ENCODE data around the gene RPL13A.
A peak's percentile ranks its signal among the peaks of the same experiment; 100 is the strongest.
"Not testable (repeated sequence)": the region's sequence is repeated elsewhere in the genome, so short reads cannot be mapped to it uniquely, and the experiment has no call there.

Gene RPL13A

GRCh38 chr19:49487277-49488045, at the start of gene RPL13A:
Gene RPL13A, plus strand, starts transcription at chr19:49487608. Its CDS starts 22 bp downstream, at chr19:49487630.
- peak; percentile 100 for DNase-seq

DNA sequence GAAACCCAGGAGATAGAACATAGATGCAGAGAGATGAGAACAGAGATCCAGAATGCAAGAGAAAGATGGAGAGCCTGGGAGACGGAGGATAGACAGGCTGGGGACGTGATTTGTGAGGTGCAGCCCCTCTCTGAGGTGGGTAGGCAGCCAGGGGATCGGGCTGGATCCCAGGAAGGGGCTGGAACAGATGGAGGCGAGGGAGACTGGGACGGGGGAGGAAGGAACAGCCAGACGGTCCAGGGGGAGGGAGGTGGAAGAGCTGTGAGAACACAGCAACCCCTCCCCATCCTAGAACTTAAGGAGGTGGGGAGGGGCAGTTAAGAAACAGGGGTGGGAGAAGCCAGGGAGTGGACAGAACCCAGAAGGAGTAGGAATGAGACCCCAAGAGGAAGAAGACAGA, 49.1 kb upstream of the RPL13A start:
- no peak for DNase-seq

GRCh38 chr19:49439836-49440235, 47.6 kb upstream of the RPL13A start:
- no peak for DNase-seq

DNA sequence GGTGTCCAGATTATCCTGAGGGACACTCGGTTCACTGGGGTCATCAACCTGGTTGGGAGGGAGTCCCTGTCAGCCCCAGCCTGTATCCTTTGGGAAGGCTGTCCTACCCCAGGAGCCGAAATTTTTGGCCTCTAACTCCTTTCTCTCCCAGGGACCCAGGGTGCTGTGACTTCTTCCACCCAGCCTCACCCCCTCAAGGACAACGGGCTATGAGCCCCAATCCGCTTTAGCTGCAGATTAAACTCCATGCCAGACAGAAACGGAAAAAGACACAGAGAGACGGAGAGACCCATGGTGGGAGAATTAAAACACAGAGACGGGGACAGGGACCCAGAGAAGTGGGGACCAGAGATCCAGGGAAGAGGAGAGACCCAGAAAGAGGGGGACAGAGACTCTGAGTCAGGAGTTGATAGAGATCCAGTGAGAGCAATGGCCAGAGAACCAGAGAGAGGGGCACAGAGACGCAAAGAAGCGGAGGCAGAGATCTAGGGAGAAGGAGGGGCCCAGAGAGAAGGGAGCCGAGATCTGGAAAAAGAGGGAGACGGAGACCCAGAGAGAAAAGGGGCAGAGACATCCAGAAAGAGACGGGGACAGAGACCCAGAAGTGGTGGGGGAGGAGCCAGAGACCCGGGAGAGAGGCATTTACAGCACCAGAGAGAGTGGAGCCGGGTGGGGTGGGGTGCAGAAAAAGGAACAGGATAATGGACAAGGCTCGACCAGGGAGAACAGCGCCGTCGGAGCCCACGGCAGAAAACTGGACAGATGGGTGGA, 46.8 kb upstream of the RPL13A start:
- no peak for DNase-seq

DNA sequence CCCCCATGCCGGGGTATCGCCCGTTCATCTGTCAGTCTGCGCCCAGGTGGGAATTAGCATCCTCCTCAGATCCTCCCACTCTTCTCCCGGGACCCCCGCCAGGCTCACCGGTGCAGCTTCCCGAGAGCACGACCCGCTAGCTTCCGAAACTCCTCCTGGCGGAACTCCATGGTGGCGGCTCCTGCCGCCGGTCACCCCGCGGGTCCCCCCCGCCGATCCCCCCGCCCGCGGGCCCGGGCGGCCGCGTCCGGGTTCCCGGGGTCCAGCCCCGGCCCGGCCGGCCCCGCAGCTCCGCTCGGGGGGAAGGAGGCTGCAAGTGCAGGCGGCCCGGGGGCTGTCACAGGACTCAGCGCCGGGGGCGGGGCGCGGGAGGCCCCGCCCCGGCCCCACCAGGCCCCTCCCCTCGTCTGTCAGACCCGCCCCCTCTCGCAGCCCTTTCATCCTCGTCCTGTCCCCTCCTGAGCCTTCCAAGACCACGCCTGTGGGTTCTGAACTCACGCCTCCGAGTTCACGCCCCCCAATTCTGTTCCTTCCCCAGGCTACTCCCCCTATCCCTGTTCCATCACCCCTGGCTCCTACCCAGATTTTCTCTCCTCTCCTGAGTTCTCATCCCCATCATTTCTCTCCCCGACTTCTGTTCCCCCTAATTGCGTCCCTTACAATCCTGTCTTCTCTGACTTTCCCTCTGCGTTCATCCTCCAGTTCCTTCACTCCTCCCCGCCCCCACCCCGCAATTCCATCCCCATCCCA, 46.0 kb upstream of the RPL13A start, which contains the start of gene SLC17A7:
Gene SLC17A7 (minus strand): TSS at position 318 of the 750 bp plus-strand sequence. CDS start 148 bp downstream, at position 170.
- DNase-seq = no peak

- no peak for DNase-seq
Measured at GRCh38 chr19:49441960-49442350, 45.5 kb upstream of the RPL13A start.

GRCh38 chr19:49442354-49442753, 45.1 kb upstream of the RPL13A start:
- DNase-seq = no peak

DNA sequence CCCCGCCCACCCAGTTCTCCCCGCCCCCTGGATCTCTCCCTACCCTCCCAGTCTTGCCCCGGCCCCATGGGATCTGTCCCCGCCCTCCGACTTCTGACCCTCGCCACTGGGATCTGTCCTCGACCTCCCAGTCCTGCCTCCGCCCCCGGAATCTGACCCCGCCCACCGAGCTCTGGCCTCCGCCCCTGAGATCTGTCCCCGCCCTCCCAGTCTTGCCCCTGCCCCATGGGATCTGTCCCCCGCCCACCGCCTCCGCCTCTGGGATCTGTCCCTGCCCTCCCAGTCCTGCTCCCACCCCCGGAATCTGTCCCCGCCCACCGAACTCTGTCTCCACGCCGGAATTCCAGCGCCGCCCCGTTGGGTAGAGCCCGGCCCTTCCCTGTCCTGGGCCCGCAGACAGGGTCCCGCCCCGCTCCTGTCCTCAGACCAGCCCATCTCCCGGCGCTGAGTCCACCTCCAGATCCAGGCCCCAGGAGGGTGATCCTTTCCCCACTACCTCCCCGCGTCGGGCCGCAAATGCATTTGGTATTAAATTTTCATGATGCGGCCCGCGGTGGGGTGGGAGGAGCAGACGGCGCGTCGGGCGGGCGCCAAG, 44.5 kb upstream of the RPL13A start:
- no peak for DNase-seq

DNA sequence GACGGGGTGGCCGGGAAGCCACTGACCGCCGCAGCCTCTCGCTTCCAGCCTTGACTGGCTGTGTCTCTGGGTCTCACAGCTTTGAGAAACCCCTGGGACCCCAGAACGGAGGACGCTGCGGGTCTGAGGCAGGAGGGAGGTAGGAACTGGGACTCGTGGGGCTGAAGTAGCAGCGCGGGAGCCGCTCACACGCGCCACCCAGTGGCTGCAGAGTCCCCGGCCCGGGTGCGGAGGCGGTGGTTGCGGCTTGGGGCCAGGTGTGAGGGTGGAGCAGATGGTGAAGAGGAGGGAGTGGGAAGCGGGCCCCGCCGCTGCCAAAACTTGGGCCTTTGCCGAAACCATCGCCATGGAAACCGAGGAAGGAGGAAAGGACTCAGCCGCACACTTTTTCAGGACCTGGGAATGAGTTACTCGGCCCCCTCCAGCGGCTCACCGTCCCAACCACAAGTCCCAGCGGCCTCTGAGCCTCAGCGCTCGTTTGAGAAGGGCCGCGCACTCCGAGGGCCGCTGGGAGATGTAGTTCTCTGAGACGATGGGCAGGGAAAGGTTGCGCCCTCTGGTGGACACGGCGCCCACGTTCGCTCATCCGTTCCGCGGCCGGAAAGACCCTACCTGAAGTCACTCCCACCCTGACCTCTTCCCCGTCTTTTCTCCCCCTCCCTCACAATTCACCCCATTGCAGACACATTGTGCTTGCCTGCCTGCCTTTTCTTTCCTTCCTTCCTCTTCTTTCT, 43.9 kb upstream of the RPL13A start:
- DNase-seq = peak; percentile 95

DNA sequence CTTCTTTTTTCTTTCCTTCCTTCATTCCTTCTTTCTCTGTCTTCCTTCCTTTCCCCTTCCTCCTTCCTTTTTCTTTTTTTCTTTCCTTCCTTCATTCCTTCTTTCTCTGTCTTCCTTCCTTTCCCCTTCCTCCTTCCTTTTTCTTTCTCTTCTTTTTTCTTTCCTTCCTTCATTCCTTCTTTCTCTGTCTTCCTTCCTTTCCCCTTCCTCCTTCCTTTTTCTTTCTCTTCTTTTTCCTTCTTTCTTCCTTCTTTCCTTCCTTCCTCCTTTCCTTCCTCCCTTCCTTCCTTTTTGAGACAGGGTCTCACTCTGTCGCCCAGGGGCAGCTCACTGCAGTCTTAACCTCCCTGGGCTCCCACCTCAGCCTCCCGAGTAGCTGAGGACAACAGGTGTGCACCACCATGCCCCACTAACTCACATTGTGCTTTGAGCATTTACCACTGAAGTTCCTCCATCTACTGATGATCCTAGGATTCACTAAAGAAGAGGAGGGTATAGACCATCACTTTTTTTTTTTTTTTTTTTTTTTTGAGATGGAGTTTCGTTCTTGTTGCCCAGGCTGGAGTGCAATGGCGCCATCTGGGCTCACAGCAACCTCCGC, 43.2 kb upstream of the RPL13A start:
- not testable (repeated sequence) for DNase-seq

- no peak for DNase-seq
Measured at GRCh38 chr19:49445997-49446396, 41.4 kb upstream of the RPL13A start.

DNA sequence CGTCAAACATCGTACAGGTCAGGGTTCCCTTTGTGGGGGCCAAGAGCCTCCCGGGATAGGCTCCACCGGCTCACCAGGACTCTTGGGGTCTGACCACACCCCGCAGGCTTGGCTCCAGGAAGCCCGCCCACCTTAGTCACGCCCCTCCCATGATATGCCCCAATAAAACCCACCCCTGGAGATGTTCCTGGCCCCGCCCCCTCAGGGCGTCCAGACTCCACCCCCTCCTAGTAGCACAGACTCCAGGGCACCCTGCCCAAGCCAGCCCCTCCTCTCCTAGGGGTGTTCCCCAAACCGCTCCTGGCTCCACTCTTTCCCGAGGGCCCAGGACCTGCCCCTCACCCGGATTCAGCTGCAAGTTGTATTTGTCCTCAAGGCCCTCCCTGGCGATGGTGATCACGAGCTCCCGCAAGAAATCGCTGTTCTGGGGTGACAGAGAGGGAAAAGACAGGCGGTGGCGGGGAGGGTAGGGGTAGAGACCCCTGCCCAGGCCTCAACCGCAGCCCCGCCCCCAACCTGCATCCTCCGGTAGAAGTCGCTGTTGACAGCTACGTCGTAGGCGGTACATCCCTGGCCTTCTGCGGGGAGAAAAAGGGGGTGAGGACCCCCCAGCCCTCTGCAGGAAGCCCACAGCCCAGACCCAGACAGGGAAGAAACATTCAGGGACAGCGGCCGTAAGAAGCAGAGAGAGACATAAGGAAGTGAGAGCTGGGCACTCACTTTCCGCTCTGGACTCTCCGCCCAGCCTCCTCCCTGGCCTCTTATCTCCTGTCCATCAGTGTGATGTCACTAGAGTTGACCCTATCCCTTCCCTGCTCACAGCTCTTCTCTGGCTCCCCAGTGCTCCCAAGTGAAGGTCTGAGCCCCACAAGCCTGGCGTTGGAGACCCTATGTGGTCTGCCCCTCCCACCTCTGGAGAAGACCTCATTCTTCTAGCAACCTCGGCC, 39.6 kb upstream of the RPL13A start:
- DNase-seq = no peak

DNA sequence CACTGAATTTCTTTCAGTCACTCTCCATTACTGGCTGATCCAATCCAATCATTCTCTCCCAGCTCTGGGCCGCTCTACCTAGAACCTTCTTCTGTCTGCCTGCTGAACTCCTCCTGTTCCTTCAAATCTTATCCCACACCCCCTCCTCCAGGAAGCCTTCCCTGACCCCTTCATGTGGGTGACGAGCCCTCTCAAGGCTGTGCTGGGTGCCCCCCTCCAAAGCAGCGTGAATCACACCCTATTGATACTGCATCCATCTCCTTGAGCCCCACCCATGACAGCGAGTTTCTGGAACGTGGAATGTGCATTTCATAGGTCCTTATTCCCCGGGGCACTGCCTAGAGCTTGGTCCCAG, 39.0 kb upstream of the RPL13A start:
- DNase-seq = no peak

GRCh38 chr19:49450405-49450804, 37.0 kb upstream of the RPL13A start:
- DNase-seq = no peak

- peak; percentile 100 for DNase-seq
Measured at GRCh38 chr19:49451430-49452181, 35.8 kb upstream of the RPL13A start, which contains the start of gene PIH1D1. Gene PIH1D1, minus strand, starts transcription at chr19:49451814. Its CDS starts 240 bp downstream, at chr19:49451574.

- DNase-seq = peak; percentile 99
Measured at GRCh38 chr19:49453013-49453756, 34.2 kb upstream of the RPL13A start, which contains the start of gene ALDH16A1. Gene ALDH16A1, plus strand, starts transcription at chr19:49453225. Its CDS starts 107 bp downstream, at chr19:49453332.

DNA sequence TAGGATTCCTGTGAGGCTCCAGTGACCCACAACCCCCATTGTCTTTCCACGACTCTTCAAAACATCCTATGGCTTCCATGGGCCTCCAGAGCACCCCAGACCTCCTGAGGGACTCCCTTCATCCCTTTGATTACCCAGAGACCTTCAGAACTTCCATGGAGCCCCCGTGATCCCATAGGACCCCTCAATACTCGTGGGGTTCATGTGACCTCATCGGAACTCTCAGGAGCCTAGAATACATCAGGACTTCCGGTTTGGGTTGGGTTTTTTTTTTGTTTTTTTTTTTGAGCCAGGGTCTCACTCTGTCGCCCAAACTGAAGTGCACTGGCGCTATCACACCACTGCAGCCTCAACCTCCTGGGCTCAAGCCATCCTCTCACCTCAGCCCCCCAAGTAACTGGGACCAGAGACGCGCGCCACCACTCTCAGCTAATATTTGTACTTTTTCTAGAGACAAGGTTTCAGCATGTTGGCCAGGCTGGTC, 33.6 kb upstream of the RPL13A start:
- DNase-seq = no peak

- no peak for DNase-seq
Measured at GRCh38 chr19:49455773-49456172, 31.6 kb upstream of the RPL13A start.

DNA sequence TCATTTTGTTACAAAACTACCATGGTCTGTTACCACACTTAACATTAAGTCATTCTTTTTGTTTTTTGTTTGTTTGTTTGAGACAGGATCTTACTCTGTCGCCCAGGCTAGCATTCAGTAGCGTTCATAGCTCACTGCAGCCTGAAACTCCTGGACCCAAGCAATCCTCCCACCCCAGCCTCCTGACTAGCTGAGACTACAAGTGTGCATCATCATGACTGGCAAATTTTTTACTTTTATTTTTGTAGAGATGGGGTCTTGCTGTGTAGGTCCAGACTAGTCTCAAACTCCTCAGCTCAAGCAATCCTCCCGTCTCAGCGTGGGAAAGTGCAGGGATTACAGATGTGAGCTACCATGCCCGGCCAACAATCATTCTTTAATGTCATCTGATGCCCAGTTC, 31.1 kb upstream of the RPL13A start:
- DNase-seq = no peak

All from MV-4-11 (cell line).